A549 (cell line): ENCODE measurements around the gene DNM3.

Experiments used
- CHD2 ChIP-seq: fragments of 150-350 bp; IDR thresholded peaks from 2 replicates; pipeline ENCODE4 v1.6.1; 2014; ENCODE audit warnings: low read length; ENCODE audit not compliant: partially characterized antibody
- EHMT2 ChIP-seq: fragments of 200-600 bp; sonication (generic); IDR thresholded peaks from 2 replicates; pipeline ENCODE4 v1.6.1; 2016; ENCODE audit warnings: antibody characterized with exemption, low read depth, mild to moderate bottlenecking, moderate library complexity
- JUN ChIP-seq, 2 experiments: fragments of >200 bp; sonication (Bioruptor Twin); formaldehyde crosslinking; IDR thresholded peaks; 2 replicates in 1 of 2; 3 replicates in 1 of 2; pipeline ENCODE4 v1.6.1; 2016 to 2017
- MAZ ChIP-seq: fragments of 150-350 bp; IDR thresholded peaks from 2 replicates; pipeline ENCODE4 v1.6.1; 2014; ENCODE audit warnings: antibody characterized with exemption, low read depth, low read length, borderline replicate concordance
- TF ChIP-seq, protein P1 (sequence below): fragments of >200 bp; sonication (Bioruptor Twin); formaldehyde crosslinking; IDR thresholded peaks from 3 replicates; pipeline ENCODE4 v1.5.1; 2016

DNA sequence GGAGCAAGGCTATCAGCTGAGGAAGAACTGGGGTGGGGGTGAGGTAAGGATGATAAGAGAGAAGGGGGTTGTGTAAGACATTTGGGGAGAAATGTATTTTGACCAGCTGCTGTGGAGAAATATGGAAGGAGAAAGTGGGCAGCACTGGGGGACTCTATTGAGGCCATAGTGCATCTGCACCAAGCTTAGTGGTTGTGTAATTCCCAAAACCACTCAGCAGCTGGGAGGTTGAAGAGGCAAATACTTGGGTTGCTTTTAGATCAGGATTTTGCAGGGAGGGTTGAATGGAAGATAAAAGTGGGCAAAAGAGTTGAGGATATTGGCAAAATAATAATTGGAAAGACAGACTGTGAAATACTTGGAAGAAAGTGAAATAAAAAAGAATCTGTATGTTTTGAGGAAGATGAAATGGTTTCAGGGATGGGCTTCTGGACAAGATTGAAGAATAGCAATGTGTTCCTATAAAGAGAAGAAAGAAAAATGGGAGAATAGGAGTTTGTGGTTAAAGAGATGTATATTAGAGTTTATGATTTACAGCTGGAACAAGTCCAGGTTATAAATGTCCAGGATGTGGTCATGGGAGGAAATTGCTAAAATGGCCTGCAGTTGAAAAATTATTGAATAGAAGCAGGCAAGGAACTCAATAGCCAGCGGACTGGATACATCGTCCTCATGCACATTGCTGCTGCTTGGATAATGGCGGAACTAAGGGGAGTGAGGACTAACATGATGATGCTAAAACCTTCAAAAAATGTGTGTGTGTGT is 162.7 kb downstream of the DNM3 start:
- TF ChIP-seq, protein P1, sequence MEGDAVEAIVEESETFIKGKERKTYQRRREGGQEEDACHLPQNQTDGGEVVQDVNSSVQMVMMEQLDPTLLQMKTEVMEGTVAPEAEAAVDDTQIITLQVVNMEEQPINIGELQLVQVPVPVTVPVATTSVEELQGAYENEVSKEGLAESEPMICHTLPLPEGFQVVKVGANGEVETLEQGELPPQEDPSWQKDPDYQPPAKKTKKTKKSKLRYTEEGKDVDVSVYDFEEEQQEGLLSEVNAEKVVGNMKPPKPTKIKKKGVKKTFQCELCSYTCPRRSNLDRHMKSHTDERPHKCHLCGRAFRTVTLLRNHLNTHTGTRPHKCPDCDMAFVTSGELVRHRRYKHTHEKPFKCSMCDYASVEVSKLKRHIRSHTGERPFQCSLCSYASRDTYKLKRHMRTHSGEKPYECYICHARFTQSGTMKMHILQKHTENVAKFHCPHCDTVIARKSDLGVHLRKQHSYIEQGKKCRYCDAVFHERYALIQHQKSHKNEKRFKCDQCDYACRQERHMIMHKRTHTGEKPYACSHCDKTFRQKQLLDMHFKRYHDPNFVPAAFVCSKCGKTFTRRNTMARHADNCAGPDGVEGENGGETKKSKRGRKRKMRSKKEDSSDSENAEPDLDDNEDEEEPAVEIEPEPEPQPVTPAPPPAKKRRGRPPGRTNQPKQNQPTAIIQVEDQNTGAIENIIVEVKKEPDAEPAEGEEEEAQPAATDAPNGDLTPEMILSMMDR, result no peak
- TF ChIP-seq JUN (IDR thresholded peaks at IDR 0.05) (no peak), EHMT2 (no peak), MAZ (no peak), CHD2 (no peak)
